Measurements from ENCODE around the gene PRMT7. TPM values are rescaled to one million over a fixed set of nuclear protein-coding genes. Genes with fewer than 3 reads are reported as not detected.

Gene PRMT7
- total RNA-seq, 2 donors from 2014 or later = 24.5 to 35.7 TPM

GRCh38 chr16:68342620-68343019 lies 31.8 kb downstream of the PRMT7 start:
- H3K9me3 ChIP-seq = no peaks in the 10 kb centered on the region
- H3K27me3 ChIP-seq = no peaks in the 10 kb centered on the region
- no peak overlapping the region for H3K27ac ChIP-seq
- H3K4me1 ChIP-seq = peaks cover 0 to 9% of the 10 kb centered on the region in 2 donors
- peaks cover 80% of the 10 kb centered on the region for H3K36me3 ChIP-seq
- no peak overlapping the region for H3K4me3 ChIP-seq
- TF ChIP-seq CTCF (IDR thresholded peaks at IDR 0.05) = no peak
- DNase-seq (ENCODE audit: low spot score) = no peak

GRCh38 chr16:68343137-68343536 lies 32.3 kb downstream of the PRMT7 start:
- Histone ChIP-seq H3K4me3 (no peak overlapping the region), H3K36me3 (peaks cover 78% of the 10 kb centered on the region), H3K9me3 (no peaks in the 10 kb centered on the region), H3K4me1 (peaks cover 0 to 9% of the 10 kb centered on the region in 2 donors), H3K27ac (no peak overlapping the region), H3K27me3 (no peaks in the 10 kb centered on the region)
- no peak for DNase-seq (ENCODE audit: low spot score)
- no peak for TF ChIP-seq CTCF (IDR thresholded peaks at IDR 0.05)

- no peak overlapping the region for H3K4me3 ChIP-seq
- no peak for TF ChIP-seq CTCF (IDR thresholded peaks at IDR 0.05)
- H3K27me3 ChIP-seq = no peaks in the 10 kb centered on the region
- H3K4me1 ChIP-seq = peaks cover 0 to 9% of the 10 kb centered on the region in 2 donors
- H3K36me3 ChIP-seq = peaks cover 73% of the 10 kb centered on the region
- no peaks in the 10 kb centered on the region for H3K9me3 ChIP-seq
- no peak for DNase-seq (ENCODE audit: low spot score)
- H3K27ac ChIP-seq = no peak overlapping the region
Measured at GRCh38 chr16:68344252-68344651, 33.4 kb downstream of the PRMT7 start.

- no peak overlapping the region for H3K4me3 ChIP-seq
- H3K36me3 ChIP-seq = peaks cover 75% of the 10 kb centered on the region
- no peak for TF ChIP-seq CTCF (IDR thresholded peaks at IDR 0.05)
- H3K27me3 ChIP-seq = no peaks in the 10 kb centered on the region
- no peak for DNase-seq (ENCODE audit: low spot score)
- H3K4me1 ChIP-seq = peaks cover 0 to 9% of the 10 kb centered on the region in 2 donors
- peak overlapping the region in 1 of 2 donors; percentile 36 for H3K27ac ChIP-seq
- no peaks in the 10 kb centered on the region for H3K9me3 ChIP-seq
Measured at GRCh38 chr16:68345351-68345810, 34.6 kb downstream of the PRMT7 start.

- Histone ChIP-seq H3K36me3 (peaks cover 71% of the 10 kb centered on the region), H3K4me3 (no peak overlapping the region), H3K4me1 (peaks cover 0 to 9% of the 10 kb centered on the region in 2 donors), H3K27me3 (no peaks in the 10 kb centered on the region), H3K27ac (peak overlapping the region in 1 of 2 donors; percentile 36), H3K9me3 (no peaks in the 10 kb centered on the region)
- TF ChIP-seq CTCF (IDR thresholded peaks at IDR 0.05) = no peak
- no peak for DNase-seq (ENCODE audit: low spot score)
Measured at GRCh38 chr16:68345958-68346635, 35.3 kb downstream of the PRMT7 start.
